ENCODE data around the gene ANKRD2. TPM values are rescaled to one million over a fixed set of nuclear protein-coding genes. Genes with fewer than 3 reads are reported as not detected.

The ANKRD2 gene
- total RNA-seq, 1 donor from 2014 or later, result not detected

DNA sequence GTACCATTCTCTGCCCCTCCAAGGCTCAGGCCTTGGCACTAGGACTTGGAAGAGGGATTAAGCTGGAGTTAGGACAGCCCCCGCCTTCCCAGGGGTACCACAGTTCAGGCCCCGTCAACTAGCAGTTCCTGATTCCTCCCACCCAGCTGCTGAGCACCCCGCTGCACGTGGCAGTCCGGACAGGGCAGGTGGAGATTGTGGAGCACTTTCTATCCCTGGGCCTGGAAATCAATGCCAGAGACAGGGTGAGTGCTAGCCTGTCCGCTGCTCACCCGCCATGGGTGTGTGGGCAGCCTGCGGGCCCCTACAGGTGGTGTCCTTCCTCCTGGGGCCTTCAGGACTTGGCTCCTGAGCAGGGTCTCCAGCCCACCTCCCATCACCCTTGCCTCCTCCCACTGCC, 9.6 kb downstream of the ANKRD2 start:
- Histone ChIP-seq H3K36me3 (no peaks in the 10 kb centered on the region), H3K4me1 (peaks cover 3 to 12% of the 10 kb centered on the region in 2 donors), H3K4me3 (no peak overlapping the region), H3K27ac (no peak overlapping the region), H3K9me3 (no peaks in the 10 kb centered on the region), H3K27me3 (no peaks in the 10 kb centered on the region)
- intact Hi-C loops (cut with DNase I), result no loop called here
- no peak for TF ChIP-seq CTCF (IDR thresholded peaks at IDR 0.05)
- DNase-seq (ENCODE audit: low spot score in 2 of 2), result no peak

GRCh38 chr10:97583476-97583875, 10.9 kb downstream of the ANKRD2 start:
- intact Hi-C loops (cut with DNase I), result no loop called here
- peak overlapping the region in 1 of 2 donors; percentile 12 for H3K4me3 ChIP-seq
- DNase-seq (ENCODE audit: low spot score in 2 of 2), result no peak
- no peaks in the 10 kb centered on the region for H3K9me3 ChIP-seq
- peaks cover 3 to 12% of the 10 kb centered on the region in 2 donors for H3K4me1 ChIP-seq
- H3K36me3 ChIP-seq, result no peaks in the 10 kb centered on the region
- peak overlapping the region; percentile 70 to 82 for H3K27ac ChIP-seq
- H3K27me3 ChIP-seq, result no peaks in the 10 kb centered on the region
- TF ChIP-seq CTCF (IDR thresholded peaks at IDR 0.05), result no peak

DNA sequence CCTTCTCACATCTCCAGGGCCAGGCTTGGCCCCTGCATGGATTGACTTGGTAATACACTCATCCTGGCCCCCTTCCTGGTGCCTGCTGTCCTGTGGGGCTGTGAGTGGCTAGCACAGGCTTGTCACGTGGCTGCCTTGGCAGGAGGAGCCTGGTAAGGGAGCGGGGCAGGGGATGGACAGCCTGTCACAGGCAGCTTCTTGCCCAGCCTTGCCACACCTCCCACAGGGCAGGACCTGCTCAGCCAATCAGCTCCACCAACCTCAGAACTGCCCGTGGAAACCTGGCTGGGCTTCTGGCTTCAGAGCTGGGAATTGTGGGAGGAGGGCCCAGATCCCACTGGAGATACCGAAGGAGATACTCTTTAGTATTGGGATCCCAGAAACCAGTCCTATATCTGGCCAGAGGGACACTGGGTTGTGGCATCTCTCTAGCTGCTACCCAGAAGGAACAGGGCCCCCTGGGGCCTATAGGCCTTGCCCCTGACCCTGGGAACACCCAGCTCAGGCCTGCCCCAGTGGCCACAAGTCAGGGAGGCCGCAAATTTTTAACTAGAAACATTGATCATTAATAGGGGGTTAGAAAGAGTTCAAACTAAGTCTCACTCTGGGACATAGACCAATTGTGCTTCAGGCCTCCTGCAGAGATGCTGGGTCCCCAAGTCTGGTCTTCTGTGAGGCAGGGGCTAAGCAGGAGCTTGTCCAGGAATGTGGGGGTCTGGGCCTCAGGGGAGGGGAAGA, 11.7 kb downstream of the ANKRD2 start, which contains the start of gene HOGA1:
TSS of gene HOGA1 (plus strand) at position 330 of the 738 bp plus-strand sequence. CDS start at position 645, 315 bp downstream.
- no peaks in the 10 kb centered on the region for H3K36me3 ChIP-seq
- intact Hi-C loops (cut with DNase I), result no loop called here

GRCh38 chr10:97584798-97585438, 12.3 kb downstream of the ANKRD2 start:
- peaks cover 3 to 12% of the 10 kb centered on the region in 2 donors for H3K4me1 ChIP-seq
- no peaks in the 10 kb centered on the region for H3K36me3 ChIP-seq
- no peak for TF ChIP-seq CTCF (IDR thresholded peaks at IDR 0.05)
- no peak for DNase-seq (ENCODE audit: low spot score in 2 of 2)
- H3K27me3 ChIP-seq, result no peaks in the 10 kb centered on the region
- intact Hi-C loops (cut with DNase I), result no loop called here
- peak overlapping the region; percentile 12 to 40 for H3K4me3 ChIP-seq
- no peaks in the 10 kb centered on the region for H3K9me3 ChIP-seq
- H3K27ac ChIP-seq, result peak overlapping the region; percentile 70 to 82

More for the DNA sequence above, 11.7 kb downstream of the ANKRD2 start, which contains the start of gene HOGA1:
- Histone ChIP-seq H3K9me3 (no peaks in the 10 kb centered on the region), H3K27ac (peak within 1 kb of the TSS; percentile 70 to 82), H3K27me3 (no peaks in the 10 kb centered on the region), H3K4me1 (peaks cover 3 to 12% of the 10 kb centered on the region in 2 donors), H3K4me3 (peak within 1 kb of the TSS; percentile 12 to 40)
- TF ChIP-seq CTCF (IDR thresholded peaks at IDR 0.05), result no peak
- peak; percentile 61 to 91 for DNase-seq (ENCODE audit: low spot score in 2 of 2)

- H3K9me3 ChIP-seq, result no peaks in the 10 kb centered on the region
- no peak for DNase-seq (ENCODE audit: low spot score in 2 of 2)
- no peak for TF ChIP-seq CTCF (IDR thresholded peaks at IDR 0.05)
- H3K4me3 ChIP-seq, result peak overlapping the region in 1 of 2 donors; percentile 12
- H3K27me3 ChIP-seq, result no peaks in the 10 kb centered on the region
- intact Hi-C loops (cut with DNase I), result no loop called here
- H3K27ac ChIP-seq, result peak overlapping the region in 1 of 2 donors; percentile 82
- H3K4me1 ChIP-seq, result peaks cover 3 to 12% of the 10 kb centered on the region in 2 donors
- no peaks in the 10 kb centered on the region for H3K36me3 ChIP-seq
Observed at GRCh38 chr10:97585439-97585811, 12.8 kb downstream of the ANKRD2 start.

Measured in ascending aorta (tissue), 2 donors.